Tibial nerve (tissue), 4 donors: ENCODE results near the gene ARHGAP15. TPM values are rescaled to one million over a fixed set of nuclear protein-coding genes. Genes with fewer than 3 reads are reported as not detected.

Source experiments
- DNase-seq, 2 donors: peaks; one replicate each; pipeline ENCODE4 v3.0.0-alpha.2; 2019; ENCODE audit warnings: low spot score in 2 of 2
- H3K27ac ChIP-seq, 4 donors: fragments of 200-600 bp; sonication (generic) in 3 of 4; one replicate each; pipeline ENCODE4 v1.5.1; 2017 to 2019; ENCODE audit warnings: mild to moderate bottlenecking in 1 of 4
- H3K27me3 ChIP-seq, 2 donors: fragments of 200-600 bp; sonication (generic) in 1 of 2; one replicate each; pipeline versions ENCODE4 v1.5.1 to v1.6.0; 2017 to 2019
- H3K36me3 ChIP-seq, 3 donors: fragments of 200-600 bp; sonication (generic); one replicate each; pipeline ENCODE4 v1.5.1; 2018 to 2019
- H3K4me1 ChIP-seq, 4 donors: fragments of 200-600 bp; sonication (generic) in 3 of 4; one replicate each; pipeline ENCODE4 v1.5.1; 2017 to 2019
- H3K4me3 ChIP-seq, 4 donors: fragments of 200-600 bp; sonication (generic) in 3 of 4; one replicate each; pipeline ENCODE4 v1.5.1; 2017 to 2019; ENCODE audit warnings: mild to moderate bottlenecking in 1 of 4, moderate library complexity in 1 of 4
- H3K9me3 ChIP-seq, 4 donors: fragments of 200-600 bp; sonication (generic) in 3 of 4; one replicate each; pipeline ENCODE4 v1.5.1; 2017 to 2019
- CTCF ChIP-seq, 5 experiments: fragments of 200-600 bp in 3 of 5; fragments of 450-650 bp in 2 of 5; sonication (generic) in 3 of 5; IDR thresholded peaks; one replicate each; pipeline ENCODE4 v1.5.1; 2016 to 2019; ENCODE audit warnings: antibody characterized with exemption in 5 of 5, mild to moderate bottlenecking in 3 of 5, moderate library complexity in 2 of 5
- EP300 ChIP-seq, 2 donors: sonication (generic); formaldehyde crosslinking; IDR thresholded peaks; one replicate each; pipeline ENCODE4 v1.6.1; 2017; ENCODE audit warnings: antibody characterized with exemption in 2 of 2, mild to moderate bottlenecking in 1 of 2
- POLR2A ChIP-seq, 2 donors: fragments of 450-650 bp; IDR thresholded peaks; one replicate each; pipeline ENCODE4 v1.6.1; 2017; ENCODE audit warnings: antibody characterized with exemption in 2 of 2, mild to moderate bottlenecking in 2 of 2, moderate library complexity in 2 of 2
- WGBS, 2 donors: methylation state at CpG; one replicate each; pipeline ENCODE4 v1.1.5; 2018; 5-methylcytosine and 5-hydroxymethylcytosine counted together
- total RNA-seq, 4 donors: library from RNA; depleted of rRNA; stranded (reverse); fragments of >200 nt; gene quantifications; one replicate each; pipeline ENCODE4 v1.1.0, GENCODE V29; 2016

Gene ARHGAP15
- total RNA-seq, 4 donors from 2014 or later = 22.6 to 47.4 (median 35.9) TPM

- Histone ChIP-seq H3K27ac (no peak overlapping the region), H3K4me1 (peaks cover 0 to 8% (median 3%) of the 10 kb centered on the region in 4 donors), H3K9me3 (no peaks in the 10 kb centered on the region), H3K27me3 (no peaks in the 10 kb centered on the region), H3K36me3 (no peaks in the 10 kb centered on the region), H3K4me3 (no peak overlapping the region)
- TF ChIP-seq EP300 (IDR thresholded peaks at IDR 0.05) (no peak), POLR2A (IDR thresholded peaks at IDR 0.05) (no peak), CTCF (IDR thresholded peaks at IDR 0.05) (no peak)
- no peak for DNase-seq
- 82 to 93% methylated on average over 2 of the region's 2 CpGs for WGBS, 2 donors
Measured at GRCh38 chr2:143344780-143345179, 215.6 kb downstream of the ARHGAP15 start.

DNA sequence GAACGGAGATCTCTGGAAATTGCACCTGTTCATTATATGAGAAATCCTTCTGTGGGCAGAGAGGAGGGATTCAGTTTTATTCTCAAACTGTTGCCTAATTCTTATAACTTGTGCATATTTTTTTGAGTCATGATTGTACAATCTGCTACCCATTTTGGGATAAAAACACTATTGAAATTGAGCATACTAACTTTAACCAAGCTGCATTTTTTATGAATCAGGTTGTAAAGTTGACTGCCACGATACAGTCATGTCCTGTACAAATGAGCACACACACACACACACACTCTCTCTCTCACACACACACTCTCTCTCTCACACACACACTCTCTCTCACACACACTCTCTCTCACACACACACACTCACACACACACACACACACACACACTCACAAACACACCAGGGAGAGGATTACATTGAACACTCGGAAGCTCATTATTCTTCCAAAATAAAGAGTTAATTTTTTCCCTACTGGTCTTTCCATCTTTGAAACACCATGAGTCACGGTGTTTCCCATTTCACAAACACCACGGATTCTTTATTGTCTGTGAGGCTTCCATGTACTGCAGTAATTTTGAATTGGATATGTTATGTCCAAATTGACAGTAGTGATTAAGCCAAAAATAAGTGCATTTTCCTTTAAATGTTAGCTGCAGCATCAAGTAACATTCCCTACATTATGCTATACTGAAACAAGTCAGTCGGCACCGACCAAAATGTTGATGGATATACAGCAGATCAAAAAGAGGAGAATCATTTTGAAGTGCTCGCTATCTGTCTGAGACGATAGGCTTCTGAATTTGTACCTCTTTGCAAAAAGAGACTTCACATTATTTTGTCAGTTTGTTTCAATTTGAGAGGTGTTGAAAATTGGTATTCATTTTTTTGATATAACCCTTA is 216.9 kb downstream of the ARHGAP15 start:
- TF ChIP-seq CTCF (IDR thresholded peaks at IDR 0.05) (no peak), EP300 (IDR thresholded peaks at IDR 0.05) (no peak), POLR2A (IDR thresholded peaks at IDR 0.05) (no peak)
- Histone ChIP-seq H3K36me3 (no peaks in the 10 kb centered on the region), H3K4me3 (no peak overlapping the region), H3K27ac (no peak overlapping the region), H3K27me3 (no peaks in the 10 kb centered on the region), H3K4me1 (peaks cover 0 to 8% (median 3%) of the 10 kb centered on the region in 4 donors), H3K9me3 (no peaks in the 10 kb centered on the region)
- WGBS, 2 donors = 57 to 62% methylated on average over 9 of the region's 9 CpGs
- DNase-seq = no peak

DNA sequence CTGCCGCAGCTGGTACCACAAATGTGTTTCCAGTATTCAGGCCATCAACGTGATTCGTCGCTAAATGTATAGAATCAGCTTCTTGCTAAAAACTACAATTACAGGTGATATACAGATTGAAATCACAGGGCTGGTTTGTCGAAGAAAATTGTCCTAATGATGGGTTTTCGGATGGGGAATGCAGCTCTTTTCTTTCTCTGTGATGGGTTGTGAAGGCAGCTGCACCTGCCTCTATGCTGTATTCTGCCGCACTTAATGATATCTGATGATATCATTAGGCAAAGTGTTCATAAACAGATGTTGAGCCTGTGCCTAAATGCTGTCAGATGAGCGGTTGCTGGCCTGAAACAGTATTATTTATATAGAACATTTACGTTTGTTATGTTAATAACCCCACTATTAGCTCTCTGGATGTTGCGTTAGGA is 218.1 kb downstream of the ARHGAP15 start:
- H3K36me3 ChIP-seq = no peaks in the 10 kb centered on the region
- no peak overlapping the region for H3K4me3 ChIP-seq
- WGBS, 2 donors = 81 to 84% methylated on average over 10 of the region's 10 CpGs
- no peak overlapping the region for H3K27ac ChIP-seq
- no peaks in the 10 kb centered on the region for H3K9me3 ChIP-seq
- DNase-seq = no peak
- H3K4me1 ChIP-seq = peaks cover 0 to 8% (median 3%) of the 10 kb centered on the region in 4 donors
- no peak for TF ChIP-seq POLR2A (IDR thresholded peaks at IDR 0.05)
- no peak for TF ChIP-seq CTCF (IDR thresholded peaks at IDR 0.05)
- no peaks in the 10 kb centered on the region for H3K27me3 ChIP-seq

DNA sequence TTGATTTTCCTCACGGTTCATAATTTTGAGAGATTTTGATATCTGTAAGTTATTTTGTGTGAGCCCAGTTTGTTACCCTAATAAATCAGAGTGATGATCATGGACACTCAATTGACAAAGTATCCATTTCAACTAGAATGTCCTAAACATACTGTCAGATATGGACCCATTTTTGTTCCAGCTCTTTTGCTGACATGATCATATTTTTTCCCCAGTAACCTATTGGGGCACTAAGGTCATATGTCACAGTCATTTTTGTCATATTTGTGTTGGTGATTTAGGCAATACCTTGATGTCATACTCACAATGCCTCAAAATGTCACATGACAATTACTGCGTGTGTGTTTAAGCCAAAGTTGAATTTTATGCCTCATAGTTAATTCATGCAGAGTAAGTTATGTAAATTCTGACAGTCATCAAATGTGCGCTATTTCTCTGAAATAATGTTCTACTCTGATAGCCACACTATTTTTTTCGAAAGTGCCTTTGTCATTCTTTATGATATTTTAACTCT is 218.7 kb downstream of the ARHGAP15 start:
- DNase-seq = no peak
- H3K36me3 ChIP-seq = no peaks in the 10 kb centered on the region
- H3K4me3 ChIP-seq = no peak overlapping the region
- H3K4me1 ChIP-seq = peaks cover 0 to 8% (median 3%) of the 10 kb centered on the region in 4 donors
- TF ChIP-seq CTCF (IDR thresholded peaks at IDR 0.05) = no peak
- no peak for TF ChIP-seq EP300 (IDR thresholded peaks at IDR 0.05)
- no peak for TF ChIP-seq POLR2A (IDR thresholded peaks at IDR 0.05)
- no peak overlapping the region for H3K27ac ChIP-seq
- no peaks in the 10 kb centered on the region for H3K9me3 ChIP-seq
- 74 to 75% methylated on average over 4 of the region's 4 CpGs for WGBS, 2 donors
- no peaks in the 10 kb centered on the region for H3K27me3 ChIP-seq

- 86 to 89% methylated on average over 13 of the region's 13 CpGs for WGBS, 2 donors
- no peaks in the 10 kb centered on the region for H3K4me1 ChIP-seq
- H3K27me3 ChIP-seq = no peaks in the 10 kb centered on the region
- no peak overlapping the region for H3K27ac ChIP-seq
- H3K9me3 ChIP-seq = no peaks in the 10 kb centered on the region
- no peak overlapping the region for H3K4me3 ChIP-seq
- no peak for DNase-seq
- TF ChIP-seq POLR2A (IDR thresholded peaks at IDR 0.05) = no peak
- no peak for TF ChIP-seq CTCF (IDR thresholded peaks at IDR 0.05)
- TF ChIP-seq EP300 (IDR thresholded peaks at IDR 0.05) = no peak
- no peaks in the 10 kb centered on the region for H3K36me3 ChIP-seq
Measured at GRCh38 chr2:143354050-143354750, 225.0 kb downstream of the ARHGAP15 start.
